ENCODE data around the gene YKT6. TPM values are rescaled to one million over a fixed set of nuclear protein-coding genes. Genes with fewer than 3 reads are reported as not detected.
A peak's percentile ranks its signal among the peaks of the same experiment; 100 is the strongest.
"Not testable (repeated sequence)": the region's sequence is repeated elsewhere in the genome, so short reads cannot be mapped to it uniquely, and the experiment has no call there.

Gene YKT6
- total RNA-seq, 1 donor from 2014 or later = 153 TPM

DNA sequence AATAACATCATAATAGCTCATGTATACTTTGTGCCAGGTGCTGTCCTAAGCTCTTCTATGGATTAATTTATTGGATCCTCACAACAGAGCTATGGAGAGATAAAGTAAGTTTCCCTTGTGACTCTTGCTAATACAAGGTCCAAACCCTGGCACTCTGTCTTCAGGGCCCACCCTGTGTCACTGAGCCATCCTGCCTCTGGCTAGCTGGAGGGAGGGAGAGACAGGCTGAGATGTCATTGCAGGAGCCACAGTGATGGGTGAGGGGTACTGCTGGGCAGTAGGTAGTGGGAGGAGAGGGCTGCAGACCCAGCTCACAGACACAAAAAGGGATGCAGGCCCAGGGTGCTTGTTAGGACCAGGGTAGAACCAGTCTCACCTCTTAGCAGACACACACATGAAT lies 28.4 kb upstream of the YKT6 start:
- DNase-seq (ENCODE audit: low read depth) = no peak

DNA sequence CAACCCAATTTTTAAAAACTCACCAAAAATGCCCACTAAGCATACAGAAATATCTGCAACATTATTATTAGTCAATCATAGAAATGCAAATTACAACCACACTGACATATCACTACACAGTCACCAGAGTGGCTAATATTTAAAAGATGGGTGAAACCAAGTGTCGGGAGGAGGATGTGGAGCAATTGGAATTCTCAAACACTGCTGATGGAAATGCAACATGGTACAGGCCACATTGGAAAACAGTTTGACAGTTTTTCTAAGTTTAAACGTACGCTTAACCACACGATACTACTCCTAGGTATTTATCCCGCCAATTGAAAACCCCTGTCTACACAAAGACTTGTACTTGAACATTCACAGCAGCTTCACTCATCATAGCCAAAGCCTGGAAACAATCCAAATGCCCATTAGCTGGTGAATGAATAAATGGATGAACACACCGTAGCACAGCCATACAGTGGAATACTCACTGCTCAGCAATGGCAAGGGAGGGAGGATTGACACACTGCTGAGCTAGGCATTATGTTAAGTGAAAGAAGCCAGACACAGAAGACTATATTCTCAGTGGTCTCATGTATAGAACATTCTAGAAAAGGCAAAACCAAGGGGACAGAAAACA lies 27.9 kb upstream of the YKT6 start:
- no peak for DNase-seq (ENCODE audit: low read depth)

DNA sequence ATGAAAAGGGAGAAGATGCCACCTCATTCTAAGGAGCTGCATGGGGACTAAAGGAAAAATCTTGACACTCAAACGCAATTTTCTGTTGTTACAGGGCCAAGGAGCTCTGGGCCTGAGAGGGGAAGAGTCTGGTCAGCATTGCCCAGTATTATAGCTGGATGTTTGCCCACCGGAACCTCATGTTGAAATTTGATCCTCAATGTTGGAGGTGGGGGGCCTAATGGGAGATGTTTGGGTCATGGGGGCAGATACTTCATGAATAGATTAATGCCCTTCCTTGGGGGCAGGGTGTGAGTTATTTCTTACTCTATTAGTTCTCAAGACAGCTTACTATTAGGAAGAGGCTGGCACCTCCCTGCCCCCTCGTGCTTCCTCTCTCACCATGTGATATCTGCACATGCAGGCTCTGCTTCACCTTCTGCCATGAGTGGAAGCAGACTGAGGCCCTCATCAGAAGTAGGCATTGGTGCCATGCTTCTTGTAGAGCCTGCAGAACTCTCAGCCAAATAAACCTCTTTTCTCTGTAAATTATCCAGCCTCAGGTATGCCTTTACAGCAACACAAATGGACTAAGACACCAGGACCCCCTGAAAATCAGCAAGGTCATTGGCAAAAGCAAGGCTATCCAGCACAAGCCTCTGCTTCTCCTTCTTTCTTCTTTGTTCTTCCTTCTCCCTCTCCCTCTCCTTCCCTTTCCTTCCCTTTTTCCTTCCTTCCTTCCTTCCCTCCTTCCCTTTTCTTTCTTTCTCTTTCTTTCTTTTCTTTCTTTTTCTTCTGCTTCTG lies 26.7 kb upstream of the YKT6 start:
- no peak for DNase-seq (ENCODE audit: low read depth)

DNA sequence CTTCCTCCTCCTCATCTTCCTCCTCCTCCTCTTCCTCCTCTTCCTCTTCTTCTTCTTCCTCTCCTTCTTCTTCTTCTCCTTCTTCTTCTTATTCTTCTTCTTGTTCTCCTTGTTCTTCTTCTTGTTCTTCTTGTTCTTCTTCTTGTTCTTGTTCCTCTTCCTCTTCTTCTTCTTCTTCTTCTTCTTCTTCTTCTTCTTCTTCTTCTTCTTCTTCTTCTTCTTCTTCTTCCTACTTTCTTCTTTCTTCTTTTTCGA lies 26.2 kb upstream of the YKT6 start:
- DNase-seq (ENCODE audit: low read depth) = not testable (repeated sequence)

DNA sequence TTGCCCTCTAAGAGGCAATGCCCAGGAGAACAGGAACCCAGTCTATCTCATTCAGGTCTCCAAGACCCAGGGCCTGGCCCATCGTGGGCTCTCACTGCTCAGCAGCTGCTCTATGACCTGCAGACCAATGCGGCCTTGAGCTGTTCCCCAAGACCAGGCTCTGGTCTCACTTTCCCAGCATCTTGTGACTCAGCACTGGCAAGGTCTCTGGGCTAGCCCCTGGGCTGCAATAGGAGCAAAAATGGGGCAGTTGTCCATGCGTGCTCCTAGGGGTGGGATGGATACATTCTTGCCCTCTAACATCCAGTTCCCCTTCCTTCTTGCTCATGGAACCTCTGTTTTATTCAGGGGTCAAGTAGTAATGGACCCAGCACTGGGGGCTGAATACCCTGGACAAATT lies 25.0 kb upstream of the YKT6 start:
- no peak for DNase-seq (ENCODE audit: low read depth)

DNA sequence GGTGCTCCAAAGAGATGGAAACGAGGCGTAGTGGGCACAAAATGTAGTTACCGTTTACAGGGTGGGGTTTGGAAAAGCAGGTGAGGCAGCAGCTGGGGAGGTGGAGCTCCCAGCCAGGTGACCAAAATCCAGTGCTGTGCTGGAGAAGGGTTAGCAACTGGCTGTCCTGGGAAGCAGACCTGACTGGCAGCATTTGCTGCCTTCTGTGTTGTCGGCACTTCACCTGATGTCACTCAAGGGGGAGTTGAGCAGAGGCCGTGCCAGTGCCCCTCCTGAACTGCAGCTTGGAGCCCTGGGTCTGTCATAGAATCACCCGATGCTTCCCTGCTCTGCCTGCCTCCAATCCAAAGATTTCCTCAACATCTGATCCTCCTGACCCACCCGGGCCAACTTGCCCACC lies 24.3 kb upstream of the YKT6 start:
- DNase-seq (ENCODE audit: low read depth) = no peak

DNA sequence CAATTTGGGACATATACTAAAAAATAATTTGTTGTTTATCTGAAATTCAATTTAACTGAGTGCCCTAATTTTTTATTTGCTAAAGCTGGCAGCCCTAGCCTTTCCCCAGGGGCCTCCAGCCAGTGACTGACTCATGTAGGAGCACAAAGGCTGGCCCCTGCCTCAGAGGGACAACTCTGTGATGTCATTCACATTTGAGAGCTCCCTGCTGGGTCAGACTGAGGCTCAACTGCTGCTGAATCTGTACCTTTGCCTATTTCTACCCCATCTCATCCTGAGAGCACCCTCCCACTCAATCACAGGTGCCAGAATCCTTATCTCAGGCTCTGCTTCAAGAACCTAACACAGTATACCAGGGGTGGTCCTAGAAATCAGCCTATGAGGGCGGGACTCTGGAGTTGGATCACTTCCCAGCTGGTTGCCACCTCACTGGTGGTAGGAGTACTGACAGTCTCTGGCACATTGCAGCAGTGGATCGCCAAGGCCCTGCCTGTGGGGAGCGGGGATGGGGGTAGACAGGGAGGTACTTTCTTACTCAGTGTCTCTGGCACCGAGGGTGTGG lies 23.1 kb upstream of the YKT6 start:
- DNase-seq (ENCODE audit: low read depth) = peak; percentile 59

DNA sequence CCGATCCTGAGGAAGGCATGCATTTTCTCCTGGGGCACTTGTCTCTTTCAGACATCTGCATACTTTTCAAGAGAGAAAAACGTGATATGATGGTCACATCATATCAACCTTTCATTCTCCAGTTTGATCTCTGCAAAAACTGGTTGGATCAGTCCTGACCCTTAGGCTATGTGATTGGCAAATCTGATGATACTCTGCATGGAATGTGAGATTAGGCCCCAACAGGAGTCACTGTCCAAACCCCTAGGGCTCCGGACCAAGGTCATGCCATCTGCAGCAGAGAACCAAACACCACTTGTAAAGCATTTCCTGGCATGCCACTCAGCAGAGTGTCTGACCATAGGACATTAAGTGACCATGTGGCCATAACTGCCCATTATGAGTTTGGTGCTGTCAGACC lies 20.1 kb upstream of the YKT6 start:
- no peak for DNase-seq (ENCODE audit: low read depth)

DNA sequence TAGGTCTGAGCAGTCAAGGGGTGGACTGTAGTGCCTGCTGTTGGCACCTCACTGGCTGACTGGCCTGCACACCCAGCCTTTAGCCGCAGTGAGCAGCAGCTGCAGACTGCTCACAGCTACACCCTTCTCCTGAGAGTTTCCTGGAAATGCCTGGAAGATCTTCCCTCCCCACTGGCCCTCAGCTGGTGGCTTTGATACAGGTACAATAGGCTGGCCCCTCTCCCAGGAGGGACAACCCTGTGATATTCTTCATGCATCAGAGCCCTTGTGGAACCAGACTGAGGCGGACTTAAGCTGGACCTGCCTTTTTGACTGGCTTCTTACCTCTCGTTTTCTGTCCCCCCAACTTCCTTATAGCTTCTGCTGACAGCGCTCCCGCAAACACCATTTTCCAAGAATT lies 18.0 kb upstream of the YKT6 start:
- no peak for DNase-seq (ENCODE audit: low read depth)

DNA sequence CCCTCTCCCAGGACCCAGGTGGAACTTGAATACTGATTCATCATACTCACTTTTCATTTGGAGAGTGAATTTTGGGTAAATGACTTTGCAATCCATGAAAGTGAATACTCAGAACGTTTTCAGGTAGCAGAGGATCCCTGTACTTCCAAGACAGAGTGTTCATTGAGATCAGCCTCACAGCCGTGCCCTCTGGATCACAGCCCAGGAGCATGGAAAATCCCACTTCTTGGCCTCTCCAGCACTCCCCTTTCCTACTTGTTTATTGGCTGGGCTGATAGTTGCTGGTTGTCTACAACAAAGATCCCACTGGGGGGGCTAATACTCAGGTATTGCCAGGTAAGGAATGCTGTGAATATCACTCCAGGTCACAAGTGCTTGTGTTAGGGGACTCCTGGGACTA lies 17.4 kb upstream of the YKT6 start:
- no peak for DNase-seq (ENCODE audit: low read depth)

DNA sequence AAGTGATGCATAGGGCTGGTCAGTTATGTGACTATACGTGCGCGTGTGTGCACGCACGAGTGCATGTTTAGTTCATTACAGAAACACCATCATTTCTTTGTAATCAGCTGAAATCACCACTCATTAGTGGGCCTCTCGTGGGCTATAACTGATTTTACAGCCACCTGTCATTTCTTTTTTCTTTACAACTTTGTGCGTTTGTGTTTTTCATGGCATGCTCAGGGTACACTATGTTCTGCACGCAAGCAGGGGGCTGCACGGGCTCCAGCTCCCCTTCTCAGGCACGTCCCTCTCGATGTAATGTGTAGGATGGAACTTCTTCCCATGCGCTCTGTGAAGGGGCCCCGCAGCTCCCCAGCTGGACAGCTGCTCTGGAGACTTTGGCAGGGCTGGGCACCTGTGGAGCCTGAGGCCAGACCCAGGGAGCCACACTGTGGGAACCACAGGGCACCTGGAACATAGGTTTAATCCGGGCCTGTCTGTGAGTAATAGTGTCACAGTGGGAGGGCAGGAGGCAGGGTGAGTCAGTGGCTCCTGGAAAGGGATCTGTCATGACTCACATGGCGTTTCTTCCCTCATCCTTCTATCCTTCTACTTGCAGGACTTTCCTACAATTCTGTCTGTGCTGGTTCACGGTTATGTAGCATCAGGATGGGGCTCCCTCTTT lies 16.4 kb upstream of the YKT6 start:
- peak; percentile 88 for DNase-seq (ENCODE audit: low read depth)

DNA sequence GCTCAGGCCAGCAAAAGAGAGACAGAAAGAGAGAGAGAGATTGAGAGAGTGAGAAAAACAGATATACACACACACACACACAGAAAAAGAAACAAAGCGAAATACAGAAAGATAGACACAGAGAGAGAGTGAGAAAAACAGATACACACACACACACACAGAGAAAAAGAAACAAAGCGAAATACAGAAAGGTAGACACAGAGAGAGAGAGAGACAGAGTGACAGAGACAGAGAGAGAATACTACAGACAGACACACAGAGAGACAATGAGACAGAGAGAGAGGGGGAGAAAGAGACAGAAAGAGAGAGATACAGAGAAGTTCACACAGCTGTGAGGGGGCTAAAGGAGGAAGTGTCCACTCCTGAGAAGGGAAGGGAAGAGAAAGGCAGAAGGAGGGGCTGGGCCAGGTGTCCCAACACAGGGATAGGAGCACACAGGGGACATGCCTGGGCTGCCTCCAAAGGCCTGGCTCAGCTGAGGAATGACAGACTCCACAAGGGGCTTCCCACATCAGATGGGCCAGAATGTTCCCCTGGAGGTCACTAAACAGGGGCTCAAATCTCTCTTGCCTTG lies 15.8 kb upstream of the YKT6 start:
- no peak for DNase-seq (ENCODE audit: low read depth)

DNA sequence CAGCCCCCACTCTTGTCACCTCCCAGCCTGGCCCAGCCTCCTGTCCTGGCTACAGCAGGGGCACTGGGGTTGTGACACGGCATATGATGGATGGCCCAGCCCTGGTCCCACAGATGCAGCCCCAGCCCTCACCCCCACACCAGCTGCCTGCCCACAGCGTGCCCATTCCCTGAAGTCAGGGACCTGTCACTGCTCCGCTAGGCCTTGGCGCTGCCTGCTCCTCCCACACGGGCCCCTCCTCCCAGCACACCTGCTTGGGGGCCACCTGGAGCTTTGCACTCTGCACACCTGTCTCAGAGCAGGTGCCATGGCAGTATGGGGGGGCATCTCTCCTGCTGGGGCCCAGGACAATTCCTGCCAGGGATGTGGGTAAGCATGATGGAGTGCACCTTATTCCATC lies 15.0 kb upstream of the YKT6 start:
- peak; percentile 47 for DNase-seq (ENCODE audit: low read depth)

DNA sequence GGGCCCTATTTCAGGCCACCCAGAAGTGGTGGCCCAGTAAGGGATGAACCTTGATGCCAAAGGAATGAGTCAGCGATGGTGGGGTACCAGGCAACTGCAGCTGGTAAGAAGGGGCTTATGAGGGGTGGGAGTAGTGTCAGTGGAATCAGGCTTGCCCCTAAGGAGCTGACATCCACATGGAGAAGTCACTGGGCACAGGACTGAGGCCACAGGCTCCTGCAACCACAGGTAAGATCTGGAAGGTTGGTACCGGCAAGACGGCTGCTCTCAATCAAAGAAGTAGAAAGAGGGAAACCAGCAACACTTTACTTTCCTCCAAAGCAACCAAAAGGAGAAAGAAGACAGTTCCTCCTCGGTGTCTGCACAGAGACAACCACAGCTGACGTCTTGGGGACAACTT lies 14.0 kb upstream of the YKT6 start:
- DNase-seq (ENCODE audit: low read depth) = no peak

DNA sequence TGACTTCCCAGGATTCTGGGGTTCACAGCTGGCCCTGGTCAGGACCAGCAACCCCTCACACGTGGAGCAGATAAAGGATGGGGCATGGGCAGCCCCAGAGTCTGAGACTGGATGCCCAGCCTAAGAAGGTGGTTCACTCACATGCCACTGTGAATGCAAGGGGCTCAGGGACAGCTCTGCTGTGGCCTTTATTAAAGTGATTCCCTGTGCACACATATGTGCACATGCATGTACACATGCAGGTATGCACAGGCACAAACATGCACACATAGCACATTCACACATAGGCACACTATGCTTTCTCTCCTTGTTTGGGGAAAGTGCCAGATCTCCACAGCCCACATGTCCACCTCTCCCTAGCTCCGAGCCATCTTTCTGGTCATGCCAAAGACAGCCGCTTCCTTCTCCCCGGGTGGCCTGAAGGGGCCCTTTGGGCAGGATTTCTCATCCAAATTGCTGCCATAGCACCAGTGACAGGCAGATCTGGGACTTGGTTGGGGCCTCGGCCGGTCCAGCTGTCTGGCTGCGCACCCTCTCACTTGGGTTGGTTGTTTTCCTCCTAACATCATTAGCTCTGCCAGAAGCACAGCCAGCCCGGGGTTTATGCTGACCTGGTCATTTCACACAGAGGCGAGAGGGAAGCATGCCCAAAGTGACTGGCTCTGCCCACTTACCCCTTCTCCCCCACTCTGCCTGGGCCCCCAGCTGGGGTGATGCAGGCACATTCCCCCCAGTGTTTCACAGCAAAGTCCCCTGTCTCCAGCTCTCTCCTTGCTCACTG lies 13.0 kb upstream of the YKT6 start:
- DNase-seq (ENCODE audit: low read depth) = no peak

DNA sequence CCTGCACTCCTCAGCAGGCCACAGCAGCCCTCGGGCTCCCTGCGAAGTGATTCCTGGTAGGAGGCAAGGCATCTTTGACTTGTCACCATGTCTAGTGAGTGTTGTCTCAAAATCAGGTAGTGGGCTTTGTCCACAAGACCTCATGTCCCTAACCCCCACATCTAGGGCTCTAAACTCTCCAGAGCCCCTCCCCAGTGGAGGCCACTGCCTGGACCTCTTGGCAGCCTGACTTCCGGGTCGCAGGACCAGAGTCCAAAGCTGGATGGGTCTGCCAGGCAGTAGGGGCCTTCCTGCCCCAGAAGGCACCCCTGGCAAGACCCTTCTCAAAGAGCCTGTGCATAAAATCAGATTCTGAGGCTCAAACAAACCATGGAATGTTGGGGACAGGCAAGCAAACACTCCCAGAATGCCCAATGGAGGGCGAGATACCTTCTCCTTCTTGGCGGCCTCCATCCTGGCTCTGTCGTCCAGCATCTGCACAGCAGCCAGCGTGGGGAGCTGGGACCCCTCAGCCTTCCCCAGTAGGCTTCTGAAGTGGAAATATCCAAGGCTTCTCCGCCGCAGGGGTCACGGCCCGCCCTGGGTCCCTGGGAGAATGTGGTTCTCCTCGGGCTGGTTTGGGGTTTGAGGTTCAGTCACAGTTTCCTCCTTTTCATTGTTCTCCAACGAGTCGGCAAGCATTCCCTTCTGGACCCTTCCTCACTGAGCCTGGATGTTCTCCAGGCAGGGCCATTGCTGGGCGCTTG lies 12.1 kb upstream of the YKT6 start:
- DNase-seq (ENCODE audit: low read depth) = no peak

DNA sequence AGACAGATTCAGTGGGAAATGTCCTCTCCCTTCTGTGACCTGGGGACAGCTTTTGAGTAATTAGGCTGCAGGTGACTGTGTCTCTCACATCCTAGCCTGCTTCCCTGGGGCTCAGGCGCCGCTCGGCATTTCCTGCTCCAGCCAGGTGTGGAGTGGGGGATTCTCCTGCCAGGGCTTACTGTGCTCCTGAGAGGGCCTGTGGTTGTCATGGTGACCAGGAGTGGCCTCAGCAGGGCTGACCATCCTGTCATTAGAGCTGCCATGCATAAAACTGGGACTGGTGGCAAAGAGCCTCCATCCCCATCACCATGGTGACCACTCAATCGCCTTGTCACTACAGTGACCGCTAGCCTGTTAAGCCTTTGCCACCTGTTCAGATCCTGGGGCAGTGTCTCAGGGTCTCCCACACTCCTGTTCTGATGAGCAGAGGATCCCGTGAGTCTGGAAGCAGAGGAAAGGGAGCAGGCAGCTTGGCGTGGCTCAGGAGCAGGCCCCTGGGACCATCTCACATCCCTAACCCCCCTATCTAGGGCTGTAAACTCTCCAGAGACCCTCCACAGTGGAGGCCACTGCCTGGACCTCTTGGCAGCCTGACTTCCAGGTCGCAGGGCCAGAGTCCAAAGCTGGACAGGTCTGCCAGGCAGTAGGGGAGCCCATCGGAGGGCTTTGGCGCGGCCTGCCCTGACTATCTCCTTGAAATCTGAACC lies 11.3 kb upstream of the YKT6 start, which contains the start of gene GCK:
GCK (minus strand) TSS at position 154 of the 707 bp plus-strand sequence. CDS start 486 bp downstream, outside the sequence.
- DNase-seq (ENCODE audit: low read depth) = no peak

DNA sequence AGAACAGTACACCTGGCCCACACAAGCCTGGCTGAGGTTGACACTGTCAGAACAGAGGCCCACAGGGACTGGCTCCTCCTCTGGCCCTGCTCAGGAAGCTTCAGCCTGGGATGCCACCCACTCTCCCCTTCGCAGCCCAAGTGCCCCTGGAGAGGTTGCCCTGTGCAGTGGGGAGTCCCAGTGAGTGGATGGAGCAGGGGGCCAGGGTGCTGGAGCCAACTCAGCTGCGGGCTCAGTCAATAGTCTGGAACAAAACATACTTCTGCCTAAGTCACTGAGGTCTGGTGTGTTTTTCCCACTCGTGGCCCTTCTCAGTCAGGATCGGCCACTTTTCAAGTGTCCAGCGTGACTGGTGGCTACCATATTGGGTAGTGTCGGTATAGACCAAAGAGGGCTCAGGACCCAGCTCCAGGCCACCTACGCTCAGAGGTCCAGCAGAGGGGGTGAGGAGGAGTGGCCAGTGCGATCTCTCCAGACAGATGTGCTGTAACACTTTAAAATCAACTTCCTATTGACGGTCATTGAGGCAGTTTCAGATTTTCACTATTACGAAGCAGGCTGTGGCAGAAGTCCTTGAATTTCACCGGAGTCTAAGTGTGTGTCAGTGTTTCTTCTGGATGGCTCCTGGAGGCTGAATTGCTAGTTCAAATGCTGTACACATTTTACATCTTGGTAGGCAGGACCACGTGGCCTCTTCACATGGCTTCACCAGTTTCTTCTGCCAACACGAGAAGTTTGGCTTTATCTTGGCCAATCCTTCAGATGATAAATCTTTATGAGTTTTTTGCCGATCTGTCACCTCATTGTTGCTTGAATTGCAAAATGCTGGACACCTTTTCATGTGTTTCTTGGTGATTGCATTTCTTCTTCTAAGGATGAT lies 10.5 kb upstream of the YKT6 start:
- no peak for DNase-seq (ENCODE audit: low read depth)

DNA sequence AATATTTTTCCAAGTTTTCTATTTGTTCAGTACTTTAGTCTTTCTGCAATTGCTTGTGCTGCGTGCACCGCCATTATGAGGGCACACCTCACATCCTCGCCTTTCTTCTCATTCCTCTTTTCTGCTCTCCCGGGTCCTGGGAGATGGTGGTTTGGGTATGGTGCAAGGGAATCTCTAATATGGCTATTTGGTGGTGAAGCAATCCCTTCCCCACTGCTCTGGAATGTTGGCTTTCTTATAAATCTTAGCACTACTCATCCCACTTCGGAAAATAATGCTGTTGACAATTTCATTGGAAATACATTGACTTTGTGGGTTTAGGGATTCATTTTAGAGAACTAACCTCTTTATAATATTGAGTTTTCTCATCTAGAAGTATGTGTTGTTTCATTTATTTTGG lies 9.6 kb upstream of the YKT6 start:
- no peak for DNase-seq (ENCODE audit: low read depth)
